Measurements from ENCODE around the gene GZMM. TPM values are rescaled to one million over a fixed set of nuclear protein-coding genes. Genes with fewer than 3 reads are reported as not detected.
A peak's percentile ranks its signal among the peaks of the same experiment; 100 is the strongest.

The GZMM gene
- total RNA-seq, 5 donors from 2014 or later (not counting 1 experiment from before 2014, with no cell fraction given), result 66.2 to 91.0 (median 78.6) TPM

DNA sequence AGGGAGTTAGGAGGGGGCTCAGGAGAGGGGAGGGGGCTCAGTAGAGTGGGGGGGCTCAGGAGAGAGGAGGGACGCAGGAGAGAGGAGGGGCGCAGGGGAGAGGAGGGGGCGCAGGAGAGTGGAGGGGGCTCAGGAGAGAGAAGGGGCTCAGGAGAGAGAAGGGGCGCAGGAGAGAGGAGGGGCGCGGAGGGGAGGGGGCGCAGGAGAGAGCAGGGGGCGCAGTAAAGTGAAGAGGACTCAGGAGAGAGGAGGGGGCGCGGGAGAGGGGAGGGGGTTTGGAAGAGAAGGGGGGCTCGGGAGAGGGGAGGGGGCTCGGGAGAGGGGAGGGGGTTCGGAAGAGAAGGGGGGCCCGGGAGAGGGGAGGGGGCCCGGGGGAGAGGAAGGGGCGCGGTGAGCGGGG lies 46.9 kb upstream of the GZMM start:
- no peak overlapping the region for H3K4me3 Mint-ChIP-seq
- H3K4me1 Mint-ChIP-seq, result peaks cover 6 to 17% (median 15%) of the 10 kb centered on the region in 3 donors
- DNase-seq (no peak), ATAC-seq (replicated peaks in 1 of 4) (no peak)
- peaks cover 11 to 16% of the 10 kb centered on the region in 2 donors for H3K27me3 Mint-ChIP-seq
- no peak overlapping the region for H3K27ac Mint-ChIP-seq
- Histone ChIP-seq H3K36me3 (ENCODE audit: control insufficient read depth in 2 of 2, extremely low read depth in 1 of 2, insufficient read depth in 1 of 2, low read length in 1 of 2) (no peaks in the 10 kb centered on the region), H3K9me3 (no peaks in the 10 kb centered on the region), H3K27me3 (replicated peaks in 1 of 2; ENCODE audit: control insufficient read depth in 2 of 2, extremely low read depth in 1 of 2, insufficient read depth in 2 of 2, low read length in 1 of 2) (peaks cover 4 to 46% of the 10 kb centered on the region in 2 experiments), H3K27ac (ENCODE audit: low read length) (no peak overlapping the region), H3K4me3 (ENCODE audit: control insufficient read depth in 1 of 2, extremely low read depth in 1 of 2, low read length in 1 of 2) (no peak overlapping the region), H3K4me1 (ENCODE audit: control insufficient read depth in 1 of 2, extremely low read depth in 1 of 2, insufficient read depth in 2 of 2, low read length in 2 of 2) (peaks cover 0 to 25% of the 10 kb centered on the region in 2 experiments)
- CTCF ChIA-PET, result no interaction called here
- H3K9me3 Mint-ChIP-seq, result no peaks in the 10 kb centered on the region
- POLR2A ChIA-PET, result no interaction called here
- H3K36me3 Mint-ChIP-seq, result peaks cover 3% of the 10 kb centered on the region
- 0% methylated on average over 4 of the region's 18 CpGs for WGBS (ENCODE audit: insufficient coverage)

- no peak overlapping the region for H3K27ac Mint-ChIP-seq
- H3K4me1 Mint-ChIP-seq, result peaks cover 6 to 17% (median 15%) of the 10 kb centered on the region in 3 donors
- peaks cover 3% of the 10 kb centered on the region for H3K36me3 Mint-ChIP-seq
- ATAC-seq (replicated peaks in 1 of 4) (peak in 2 of 4 experiments; percentile 24 to 26), DNase-seq (no peak)
- peaks cover 11 to 16% of the 10 kb centered on the region in 2 donors for H3K27me3 Mint-ChIP-seq
- Histone ChIP-seq H3K27ac (ENCODE audit: low read length) (no peak overlapping the region), H3K27me3 (replicated peaks in 1 of 2; ENCODE audit: control insufficient read depth in 2 of 2, extremely low read depth in 1 of 2, insufficient read depth in 2 of 2, low read length in 1 of 2) (peaks cover 4 to 46% of the 10 kb centered on the region in 2 experiments), H3K4me1 (ENCODE audit: control insufficient read depth in 1 of 2, extremely low read depth in 1 of 2, insufficient read depth in 2 of 2, low read length in 2 of 2) (peaks cover 0 to 25% of the 10 kb centered on the region in 2 experiments), H3K4me3 (ENCODE audit: control insufficient read depth in 1 of 2, extremely low read depth in 1 of 2, low read length in 1 of 2) (no peak overlapping the region), H3K9me3 (no peaks in the 10 kb centered on the region), H3K36me3 (ENCODE audit: control insufficient read depth in 2 of 2, extremely low read depth in 1 of 2, insufficient read depth in 1 of 2, low read length in 1 of 2) (no peaks in the 10 kb centered on the region)
- H3K9me3 Mint-ChIP-seq, result no peaks in the 10 kb centered on the region
- POLR2A ChIA-PET, result no interaction called here
- CTCF ChIA-PET, result interaction anchor here in 1 of 2 donors (1.5 kb wide), 1 partner anchor 9 kb away, joined by 6 read pairs; no protein-coding TSS in a partner anchor
- WGBS (ENCODE audit: insufficient coverage), result 2% methylated on average over 35 of the region's 36 CpGs
- H3K4me3 Mint-ChIP-seq, result no peak overlapping the region
These were observed 46.4 kb upstream of the GZMM start for GRCh38 chr19:497491-497868.

DNA sequence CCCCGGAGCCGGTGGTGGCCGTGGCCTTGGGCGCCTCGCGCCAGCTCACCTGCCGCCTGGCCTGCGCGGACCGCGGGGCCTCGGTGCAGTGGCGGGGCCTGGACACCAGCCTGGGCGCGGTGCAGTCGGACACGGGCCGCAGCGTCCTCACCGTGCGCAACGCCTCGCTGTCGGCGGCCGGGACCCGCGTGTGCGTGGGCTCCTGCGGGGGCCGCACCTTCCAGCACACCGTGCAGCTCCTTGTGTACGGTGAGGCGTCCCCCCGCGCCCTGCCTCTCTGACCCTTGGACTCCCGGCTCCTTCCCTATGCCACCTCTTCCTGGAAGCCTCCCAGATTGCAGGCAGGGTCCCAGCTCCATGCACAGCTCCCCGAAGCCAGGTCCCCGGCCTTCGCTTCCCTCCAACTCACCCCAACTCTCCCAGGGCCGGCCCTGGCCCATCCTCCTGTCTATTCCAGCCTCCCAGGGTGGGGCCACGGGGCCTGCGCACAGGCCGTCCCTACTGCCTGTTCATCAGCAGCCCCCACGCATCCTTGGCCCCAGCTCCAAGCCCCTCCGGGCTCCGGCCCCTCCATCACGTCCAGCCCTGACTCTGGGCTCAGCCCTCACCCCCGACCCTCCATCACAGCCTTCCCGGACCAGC lies 45.9 kb upstream of the GZMM start:
- Mint-ChIP-seq H3K27me3 (peaks cover 11 to 16% of the 10 kb centered on the region in 2 donors), H3K4me1 (peaks cover 4 to 17% (median 13%) of the 10 kb centered on the region in 3 donors), H3K27ac (no peak overlapping the region), H3K4me3 (peak overlapping the region in 2 of 3 donors; percentile 13 to 62), H3K9me3 (no peaks in the 10 kb centered on the region), H3K36me3 (peaks cover 3% of the 10 kb centered on the region)
- no peak overlapping the region for H3K4me3 ChIP-seq (ENCODE audit: control insufficient read depth in 1 of 2, extremely low read depth in 1 of 2, low read length in 1 of 2)
- CTCF ChIA-PET, result interaction anchor here (0.5 to 1.5 kb wide), 2 partner anchors 9 to 133 kb away, joined by 5 to 6 read pairs; no protein-coding TSS in a partner anchor
- H3K9me3 ChIP-seq, result no peaks in the 10 kb centered on the region
- POLR2A ChIA-PET, result no interaction called here
- H3K4me1 ChIP-seq (ENCODE audit: control insufficient read depth in 1 of 2, extremely low read depth in 1 of 2, insufficient read depth in 2 of 2, low read length in 2 of 2), result peaks cover 0 to 25% of the 10 kb centered on the region in 2 experiments
- peaks cover 4 to 46% of the 10 kb centered on the region in 2 experiments for H3K27me3 ChIP-seq (replicated peaks in 1 of 2; ENCODE audit: control insufficient read depth in 2 of 2, extremely low read depth in 1 of 2, insufficient read depth in 2 of 2, low read length in 1 of 2)
- no peak overlapping the region for H3K27ac ChIP-seq (ENCODE audit: low read length)
- ATAC-seq (replicated peaks in 1 of 4), result peak in 2 of 4 experiments; percentile 28 to 36
- no peaks in the 10 kb centered on the region for H3K36me3 ChIP-seq (ENCODE audit: control insufficient read depth in 2 of 2, extremely low read depth in 1 of 2, insufficient read depth in 1 of 2, low read length in 1 of 2)
- no peak for DNase-seq
- WGBS (ENCODE audit: insufficient coverage), result 9% methylated on average over 50 of the region's 50 CpGs

DNA sequence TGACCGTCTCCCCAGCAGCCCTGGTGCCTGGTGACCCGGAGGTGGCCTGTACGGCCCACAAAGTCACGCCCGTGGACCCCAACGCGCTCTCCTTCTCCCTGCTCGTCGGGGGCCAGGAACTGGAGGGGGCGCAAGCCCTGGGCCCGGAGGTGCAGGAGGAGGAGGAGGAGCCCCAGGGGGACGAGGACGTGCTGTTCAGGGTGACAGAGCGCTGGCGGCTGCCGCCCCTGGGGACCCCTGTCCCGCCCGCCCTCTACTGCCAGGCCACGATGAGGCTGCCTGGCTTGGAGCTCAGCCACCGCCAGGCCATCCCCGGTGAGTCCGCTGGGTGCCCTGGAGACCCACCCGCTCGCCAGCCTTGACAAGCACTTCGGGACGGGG lies 45.4 kb upstream of the GZMM start:
- WGBS (ENCODE audit: insufficient coverage), result 26% methylated on average over 11 of the region's 26 CpGs
- Histone ChIP-seq H3K36me3 (ENCODE audit: control insufficient read depth in 2 of 2, extremely low read depth in 1 of 2, insufficient read depth in 1 of 2, low read length in 1 of 2) (no peaks in the 10 kb centered on the region), H3K9me3 (no peaks in the 10 kb centered on the region), H3K27ac (ENCODE audit: low read length) (no peak overlapping the region), H3K27me3 (replicated peaks in 1 of 2; ENCODE audit: control insufficient read depth in 2 of 2, extremely low read depth in 1 of 2, insufficient read depth in 2 of 2, low read length in 1 of 2) (peaks cover 4 to 45% of the 10 kb centered on the region in 2 experiments), H3K4me1 (ENCODE audit: control insufficient read depth in 1 of 2, extremely low read depth in 1 of 2, insufficient read depth in 2 of 2, low read length in 2 of 2) (peaks cover 0 to 25% of the 10 kb centered on the region in 2 experiments), H3K4me3 (ENCODE audit: control insufficient read depth in 1 of 2, extremely low read depth in 1 of 2, low read length in 1 of 2) (no peak overlapping the region)
- CTCF ChIA-PET, result interaction anchor here in 1 of 2 donors (1.5 kb wide), 1 partner anchor 8 kb away, joined by 6 read pairs; no protein-coding TSS in a partner anchor
- H3K36me3 Mint-ChIP-seq, result peaks cover 3% of the 10 kb centered on the region
- H3K9me3 Mint-ChIP-seq, result no peaks in the 10 kb centered on the region
- DNase-seq (no peak), ATAC-seq (replicated peaks in 1 of 4) (no peak)
- H3K4me1 Mint-ChIP-seq, result peaks cover 4 to 16% (median 13%) of the 10 kb centered on the region in 3 donors
- peak overlapping the region in 1 of 3 donors; percentile 62 for H3K4me3 Mint-ChIP-seq
- no peak overlapping the region for H3K27ac Mint-ChIP-seq
- peaks cover 11 to 16% of the 10 kb centered on the region in 2 donors for H3K27me3 Mint-ChIP-seq
- POLR2A ChIA-PET, result no interaction called here

DNA sequence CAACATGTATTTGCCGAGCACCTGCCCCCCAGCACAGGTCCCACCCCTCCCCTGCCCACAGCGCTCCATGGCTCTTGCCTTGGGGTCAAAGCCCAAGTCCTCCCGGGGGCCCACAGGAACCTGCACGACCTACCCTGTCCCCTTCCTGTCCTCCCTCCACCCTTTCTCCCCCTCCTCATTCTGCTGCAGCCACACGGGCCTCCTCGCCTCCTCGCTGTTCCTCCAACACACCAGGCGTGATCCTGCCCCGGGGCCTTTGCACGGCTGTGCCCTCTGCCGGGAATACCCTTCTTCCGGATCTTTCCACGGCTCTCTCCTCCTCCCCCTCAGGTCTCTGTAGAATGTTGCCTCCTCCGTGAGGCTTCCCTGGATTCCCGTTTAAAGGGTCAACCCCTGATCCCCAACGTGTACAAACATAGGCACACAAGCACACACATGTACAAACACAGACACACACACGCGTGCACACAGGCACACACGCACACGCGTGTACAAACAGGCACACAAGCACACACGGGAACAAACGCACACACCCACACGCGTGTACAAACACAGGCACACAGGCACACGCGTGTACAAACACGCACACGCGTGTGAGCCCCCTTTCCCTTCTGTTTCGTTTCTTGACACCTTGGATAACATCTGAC lies 44.8 kb upstream of the GZMM start:
- Mint-ChIP-seq H3K36me3 (peaks cover 3% of the 10 kb centered on the region), H3K4me3 (peak overlapping the region in 1 of 3 donors; percentile 67), H3K27ac (no peak overlapping the region), H3K4me1 (peaks cover 3 to 10% (median 10%) of the 10 kb centered on the region in 3 donors), H3K9me3 (no peaks in the 10 kb centered on the region), H3K27me3 (peaks cover 11 to 16% of the 10 kb centered on the region in 2 donors)
- H3K27me3 ChIP-seq (replicated peaks in 1 of 2; ENCODE audit: control insufficient read depth in 2 of 2, extremely low read depth in 1 of 2, insufficient read depth in 2 of 2, low read length in 1 of 2), result peaks cover 4 to 45% of the 10 kb centered on the region in 2 experiments
- H3K27ac ChIP-seq (ENCODE audit: low read length), result no peak overlapping the region
- H3K4me3 ChIP-seq (ENCODE audit: control insufficient read depth in 1 of 2, extremely low read depth in 1 of 2, low read length in 1 of 2), result no peak overlapping the region
- CTCF ChIA-PET, result no interaction called here
- DNase-seq (no peak), ATAC-seq (replicated peaks in 1 of 4) (no peak)
- no peaks in the 10 kb centered on the region for H3K9me3 ChIP-seq
- H3K36me3 ChIP-seq (ENCODE audit: control insufficient read depth in 2 of 2, extremely low read depth in 1 of 2, insufficient read depth in 1 of 2, low read length in 1 of 2), result no peaks in the 10 kb centered on the region
- H3K4me1 ChIP-seq (ENCODE audit: control insufficient read depth in 1 of 2, extremely low read depth in 1 of 2, insufficient read depth in 2 of 2, low read length in 2 of 2), result peaks cover 0 to 23% of the 10 kb centered on the region in 2 experiments
- 81% methylated on average over 26 of the region's 31 CpGs for WGBS (ENCODE audit: insufficient coverage)
- POLR2A ChIA-PET, result no interaction called here

GRCh38 chr19:501646-502045 lies 42.2 kb upstream of the GZMM start:
- WGBS (ENCODE audit: insufficient coverage), result 77% methylated on average over 11 of the region's 17 CpGs
- Histone ChIP-seq H3K27me3 (replicated peaks in 1 of 2; ENCODE audit: control insufficient read depth in 2 of 2, extremely low read depth in 1 of 2, insufficient read depth in 2 of 2, low read length in 1 of 2) (peaks cover 4 to 26% of the 10 kb centered on the region in 2 experiments), H3K4me1 (ENCODE audit: control insufficient read depth in 1 of 2, extremely low read depth in 1 of 2, insufficient read depth in 2 of 2, low read length in 2 of 2) (peaks cover 0 to 22% of the 10 kb centered on the region in 2 experiments), H3K36me3 (ENCODE audit: control insufficient read depth in 2 of 2, extremely low read depth in 1 of 2, insufficient read depth in 1 of 2, low read length in 1 of 2) (no peaks in the 10 kb centered on the region), H3K9me3 (no peaks in the 10 kb centered on the region), H3K27ac (ENCODE audit: low read length) (no peak overlapping the region), H3K4me3 (ENCODE audit: control insufficient read depth in 1 of 2, extremely low read depth in 1 of 2, low read length in 1 of 2) (no peak overlapping the region)
- Mint-ChIP-seq H3K4me1 (peaks cover 7 to 17% (median 17%) of the 10 kb centered on the region in 3 donors), H3K27me3 (peaks cover 7 to 13% of the 10 kb centered on the region in 2 donors), H3K36me3 (peaks cover 3% of the 10 kb centered on the region), H3K9me3 (no peaks in the 10 kb centered on the region), H3K27ac (no peak overlapping the region), H3K4me3 (no peak overlapping the region)
- no peak for ATAC-seq (replicated peaks in 1 of 4)
- DNase-seq, result no peak
- CTCF ChIA-PET, result no interaction called here
- POLR2A ChIA-PET, result no interaction called here

Data from T-cell (primary cell).